GM21576 (cell line): ENCODE measurements around the gene NHP2.
A peak's percentile ranks its signal among the peaks of the same experiment; 100 is the strongest.

Experiments used
- ATAC-seq: cut with Tn5 transposase; IDR thresholded peaks from one replicate; pipeline ENCODE4 v1.9.1; 2021; ENCODE audit warnings: mild to moderate bottlenecking, moderate library complexity; ENCODE audit not compliant: unreplicated experiment

NHP2 gene

GRCh38 chr5:178176791-178177190 lies 23.1 kb upstream of the NHP2 start:
- no peak for ATAC-seq

- no peak for ATAC-seq
Observed at GRCh38 chr5:178174456-178174855, 20.8 kb upstream of the NHP2 start.

- ATAC-seq = no peak
Observed at GRCh38 chr5:178170455-178170854, 16.8 kb upstream of the NHP2 start.

GRCh38 chr5:178165581-178165980 lies 11.9 kb upstream of the NHP2 start:
- ATAC-seq = no peak

- ATAC-seq = peak; percentile 91
Observed at GRCh38 chr5:178163772-178164735, 10.4 kb upstream of the NHP2 start.

GRCh38 chr5:178162481-178162880 lies 8.8 kb upstream of the NHP2 start:
- ATAC-seq = no peak

- ATAC-seq = no peak
Observed at GRCh38 chr5:178160176-178160575, 6.5 kb upstream of the NHP2 start.

- ATAC-seq = no peak
Observed at GRCh38 chr5:178155065-178155464, 1.4 kb upstream of the NHP2 start.

GRCh38 chr5:178152491-178153444 lies 917 bp downstream of the NHP2 start:
- ATAC-seq = no peak

GRCh38 chr5:178150977-178151734 lies 2.5 kb downstream of the NHP2 start:
- ATAC-seq = no peak

- no peak for ATAC-seq
Observed at GRCh38 chr5:178149199-178149932, 4.3 kb downstream of the NHP2 start.

- no peak for ATAC-seq
Observed at GRCh38 chr5:178147406-178147805, 6.3 kb downstream of the NHP2 start.

GRCh38 chr5:178145965-178146820 lies 7.5 kb downstream of the NHP2 start:
- ATAC-seq = peak; percentile 57

- ATAC-seq = no peak
Observed at GRCh38 chr5:178143901-178144300, 9.8 kb downstream of the NHP2 start.

- no peak for ATAC-seq
Observed at GRCh38 chr5:178143246-178143645, 10.4 kb downstream of the NHP2 start.

GRCh38 chr5:178142642-178143041 lies 11.0 kb downstream of the NHP2 start:
- no peak for ATAC-seq

- ATAC-seq = no peak
Observed at GRCh38 chr5:178141550-178141949, 12.1 kb downstream of the NHP2 start.

GRCh38 chr5:178137991-178138390 lies 15.7 kb downstream of the NHP2 start:
- ATAC-seq = no peak

- no peak for ATAC-seq
Observed at GRCh38 chr5:178136990-178137389, 16.7 kb downstream of the NHP2 start.
